Peyer's patch (tissue), 4 donors: ENCODE data around the gene KDM5A.

Source experiments
- POLR2A ChIP-seq, 2 donors: fragments of 450-650 bp; IDR thresholded peaks; one replicate each; pipeline ENCODE4 v1.5.1; 2017; ENCODE audit warnings: antibody characterized with exemption in 2 of 2, mild to moderate bottlenecking in 2 of 2, moderate library complexity in 2 of 2
- TF ChIP-seq, protein P1 (sequence below), 6 experiments: fragments of 450-650 bp in 4 of 6; fragments of 200-600 bp in 2 of 6; sonication (generic) in 1 of 6; IDR thresholded peaks; one replicate each; pipeline ENCODE4 v1.5.1; 2017 to 2019; ENCODE audit warnings: antibody characterized with exemption in 6 of 6, mild to moderate bottlenecking in 3 of 6, moderate library complexity in 1 of 6

DNA sequence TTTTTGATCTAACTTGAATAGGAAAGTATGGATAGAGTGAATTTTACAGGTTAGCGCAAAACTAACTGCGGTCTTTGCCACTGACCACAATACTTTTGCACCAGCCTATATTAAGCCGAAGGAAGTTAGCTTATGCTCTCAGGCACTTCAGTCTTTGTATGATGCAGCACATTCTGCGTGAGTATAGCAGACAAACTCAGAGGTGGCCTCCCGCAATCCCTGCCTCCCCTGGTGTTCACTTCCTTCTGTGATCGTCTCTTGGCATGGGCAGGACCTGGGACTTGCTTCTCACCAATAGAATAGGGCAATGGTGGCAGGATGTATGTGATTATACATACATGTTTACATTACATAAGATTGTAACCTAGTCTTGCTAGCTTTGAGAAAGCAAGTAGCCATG is 116.2 kb downstream of the KDM5A start:
- TF ChIP-seq, protein P1, sequence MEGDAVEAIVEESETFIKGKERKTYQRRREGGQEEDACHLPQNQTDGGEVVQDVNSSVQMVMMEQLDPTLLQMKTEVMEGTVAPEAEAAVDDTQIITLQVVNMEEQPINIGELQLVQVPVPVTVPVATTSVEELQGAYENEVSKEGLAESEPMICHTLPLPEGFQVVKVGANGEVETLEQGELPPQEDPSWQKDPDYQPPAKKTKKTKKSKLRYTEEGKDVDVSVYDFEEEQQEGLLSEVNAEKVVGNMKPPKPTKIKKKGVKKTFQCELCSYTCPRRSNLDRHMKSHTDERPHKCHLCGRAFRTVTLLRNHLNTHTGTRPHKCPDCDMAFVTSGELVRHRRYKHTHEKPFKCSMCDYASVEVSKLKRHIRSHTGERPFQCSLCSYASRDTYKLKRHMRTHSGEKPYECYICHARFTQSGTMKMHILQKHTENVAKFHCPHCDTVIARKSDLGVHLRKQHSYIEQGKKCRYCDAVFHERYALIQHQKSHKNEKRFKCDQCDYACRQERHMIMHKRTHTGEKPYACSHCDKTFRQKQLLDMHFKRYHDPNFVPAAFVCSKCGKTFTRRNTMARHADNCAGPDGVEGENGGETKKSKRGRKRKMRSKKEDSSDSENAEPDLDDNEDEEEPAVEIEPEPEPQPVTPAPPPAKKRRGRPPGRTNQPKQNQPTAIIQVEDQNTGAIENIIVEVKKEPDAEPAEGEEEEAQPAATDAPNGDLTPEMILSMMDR (IDR thresholded peaks at IDR 0.05) = no peak
- TF ChIP-seq POLR2A (IDR thresholded peaks at IDR 0.05) = no peak
